IgD-negative memory B cell (primary cell): ENCODE data around the gene ATP11A. TPM values are rescaled to one million over a fixed set of nuclear protein-coding genes. Genes with fewer than 3 reads are reported as not detected.
A peak's percentile ranks its signal among the peaks of the same experiment; 100 is the strongest.
"Not testable (repeated sequence)": the region's sequence is repeated elsewhere in the genome, so short reads cannot be mapped to it uniquely, and the experiment has no call there.

Source experiments
- H3K27ac Mint-ChIP-seq, 3 donors: one replicate each; pipeline ENCODE4 v1.8.0; 2020 to 2022; ENCODE audit warnings: mild to moderate bottlenecking in 3 of 3, mixed read lengths in 3 of 3, moderate library complexity in 1 of 3
- H3K27me3 Mint-ChIP-seq: one replicate; pipeline ENCODE4 v1.8.0; 2021; ENCODE audit warnings: mixed read lengths
- H3K36me3 Mint-ChIP-seq: one replicate; pipeline ENCODE4 v1.8.0; 2020; ENCODE audit warnings: mild to moderate bottlenecking, mixed read lengths
- H3K4me1 Mint-ChIP-seq, 3 donors: one replicate each; pipeline ENCODE4 v1.8.0; 2020 to 2022; ENCODE audit warnings: mixed read lengths in 3 of 3, mild to moderate bottlenecking in 1 of 3
- H3K4me3 Mint-ChIP-seq, 4 donors: one replicate each; pipeline ENCODE4 v1.8.0; 2020 to 2022; ENCODE audit warnings: mild to moderate bottlenecking in 4 of 4, mixed read lengths in 4 of 4, moderate library complexity in 3 of 4
- H3K9me3 Mint-ChIP-seq, 3 donors: one replicate each; pipeline ENCODE4 v1.8.0; 2020 to 2021; ENCODE audit warnings: mixed read lengths in 3 of 3, mild to moderate bottlenecking in 1 of 3
- polyA plus RNA-seq: library from polyadenylated mRNA; unstranded; fragments of 300-500 nt; fragmentation: Illumina TruSeq; gene quantifications from one replicate; pipeline ENCODE4 v1.2.3, GENCODE V29; 2021

Gene ATP11A
- polyA plus RNA-seq, 1 donor from 2014 or later = 2.9 TPM

DNA sequence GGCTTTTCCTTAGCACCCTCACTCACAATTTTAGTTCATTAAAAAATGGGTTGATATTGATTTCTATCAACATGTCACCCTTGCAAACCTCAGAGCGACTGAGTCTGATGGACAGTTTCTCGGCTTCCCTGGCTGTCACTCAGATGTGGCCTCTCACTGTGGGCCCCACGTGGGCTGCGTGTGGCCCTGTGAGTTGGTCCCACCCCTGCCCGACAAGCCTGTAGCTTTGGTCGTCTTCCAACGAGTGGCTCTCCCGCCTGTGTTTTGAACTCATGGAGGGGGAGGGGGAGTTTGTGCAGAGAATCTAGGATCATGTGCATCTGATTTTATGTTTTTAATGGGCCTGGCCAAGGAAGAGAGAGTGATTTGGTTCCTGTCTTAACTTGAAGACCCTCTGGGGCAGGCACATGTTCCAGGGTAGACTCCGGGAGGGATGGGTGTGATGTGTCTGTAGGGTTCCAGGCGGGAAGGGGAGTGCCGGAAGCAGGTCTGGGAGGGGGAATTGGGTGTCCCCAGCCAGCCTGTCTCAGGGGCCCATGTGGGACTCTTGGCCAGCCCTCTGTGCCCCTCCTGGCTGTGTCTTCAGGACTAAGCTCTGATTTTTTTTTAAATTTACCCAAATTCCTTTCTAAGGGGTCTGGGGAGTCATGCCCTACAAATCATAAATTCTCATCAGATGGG is 18.9 kb downstream of the ATP11A start:
- Mint-ChIP-seq H3K36me3 (peaks cover 2% of the 10 kb centered on the region), H3K27me3 (no peaks in the 10 kb centered on the region), H3K4me1 (peaks cover 0 to 5% (median 0%) of the 10 kb centered on the region in 3 donors), H3K4me3 (no peak overlapping the region), H3K27ac (no peak overlapping the region), H3K9me3 (no peaks in the 10 kb centered on the region)

DNA sequence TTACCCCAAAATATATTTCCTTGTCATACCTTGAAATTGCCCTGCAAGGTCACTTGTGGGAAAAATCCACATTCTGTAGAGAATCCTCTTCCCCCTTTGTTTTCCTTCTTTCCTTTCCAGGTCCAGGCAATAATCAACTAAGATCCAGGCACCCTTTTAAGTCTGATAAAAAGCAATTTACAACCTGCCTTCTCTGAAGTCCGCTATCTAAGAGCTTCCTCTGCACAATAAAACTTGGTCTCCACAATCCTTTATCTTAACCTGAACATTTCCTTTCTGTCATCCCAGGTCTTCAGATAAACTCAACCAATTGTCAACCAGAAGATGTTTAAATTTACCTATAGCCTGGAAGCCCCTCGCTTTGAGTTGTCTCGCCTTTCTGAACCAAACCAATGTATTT is 19.5 kb downstream of the ATP11A start:
- not testable (repeated sequence) for H3K9me3 Mint-ChIP-seq, H3K27me3 Mint-ChIP-seq, H3K4me1 Mint-ChIP-seq, H3K4me3 Mint-ChIP-seq, H3K36me3 Mint-ChIP-seq
- H3K27ac Mint-ChIP-seq = peak overlapping the region in 1 of 3 donors; percentile 2

DNA sequence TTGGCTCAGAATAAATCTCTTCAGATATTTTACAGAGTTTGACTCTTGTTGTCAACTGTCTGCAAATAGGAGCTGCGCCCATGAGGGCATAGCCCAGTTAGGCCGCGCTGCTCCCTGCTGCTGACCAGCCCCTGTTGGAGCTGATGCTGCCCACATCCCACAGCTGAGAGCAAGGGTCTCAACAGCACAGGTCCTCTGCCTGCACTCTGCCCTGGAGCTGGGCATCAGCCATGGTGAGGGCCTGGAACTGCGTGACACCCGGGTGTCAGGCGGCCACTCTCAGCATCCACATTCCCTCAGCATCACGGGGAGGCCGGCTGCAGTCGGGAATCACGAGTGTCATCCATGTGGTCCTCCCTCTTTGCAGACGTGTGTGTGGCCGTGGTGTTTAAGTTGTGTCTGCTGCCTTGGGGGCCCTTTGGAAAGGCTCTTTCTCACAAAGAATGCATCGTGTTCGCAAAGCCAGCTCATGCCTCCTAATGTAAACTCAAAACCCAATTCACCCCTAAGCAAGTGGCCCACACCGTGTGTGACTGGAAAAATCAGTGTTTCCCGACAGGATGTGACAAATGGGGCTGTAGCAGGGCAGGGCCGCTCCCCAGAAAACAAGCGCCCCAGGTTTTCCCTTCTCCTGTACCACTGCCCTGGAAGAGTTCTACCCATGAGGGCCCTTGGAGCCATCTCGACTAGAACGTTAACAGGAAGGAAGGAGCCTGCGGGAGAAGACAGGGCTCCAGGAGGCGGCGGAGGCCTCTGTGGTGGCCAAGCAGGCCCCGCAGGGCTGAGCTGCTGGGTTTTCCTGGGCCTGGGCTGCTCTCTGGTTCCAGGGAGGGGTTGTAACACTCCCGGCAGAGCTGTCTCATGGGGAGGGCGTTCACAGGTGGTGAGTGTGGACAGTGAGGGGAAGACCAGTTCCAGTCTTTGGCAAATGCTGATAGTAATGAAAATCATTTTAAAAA is 20.3 kb downstream of the ATP11A start:
- H3K4me1 Mint-ChIP-seq = peaks cover 0 to 6% (median 2%) of the 10 kb centered on the region in 3 donors
- peak overlapping the region in 1 of 4 donors; percentile 45 for H3K4me3 Mint-ChIP-seq
- H3K27me3 Mint-ChIP-seq = no peaks in the 10 kb centered on the region
- no peak overlapping the region for H3K27ac Mint-ChIP-seq
- H3K9me3 Mint-ChIP-seq = peaks cover 0 to 1% (median 0%) of the 10 kb centered on the region in 3 donors
- peaks cover 4% of the 10 kb centered on the region for H3K36me3 Mint-ChIP-seq

DNA sequence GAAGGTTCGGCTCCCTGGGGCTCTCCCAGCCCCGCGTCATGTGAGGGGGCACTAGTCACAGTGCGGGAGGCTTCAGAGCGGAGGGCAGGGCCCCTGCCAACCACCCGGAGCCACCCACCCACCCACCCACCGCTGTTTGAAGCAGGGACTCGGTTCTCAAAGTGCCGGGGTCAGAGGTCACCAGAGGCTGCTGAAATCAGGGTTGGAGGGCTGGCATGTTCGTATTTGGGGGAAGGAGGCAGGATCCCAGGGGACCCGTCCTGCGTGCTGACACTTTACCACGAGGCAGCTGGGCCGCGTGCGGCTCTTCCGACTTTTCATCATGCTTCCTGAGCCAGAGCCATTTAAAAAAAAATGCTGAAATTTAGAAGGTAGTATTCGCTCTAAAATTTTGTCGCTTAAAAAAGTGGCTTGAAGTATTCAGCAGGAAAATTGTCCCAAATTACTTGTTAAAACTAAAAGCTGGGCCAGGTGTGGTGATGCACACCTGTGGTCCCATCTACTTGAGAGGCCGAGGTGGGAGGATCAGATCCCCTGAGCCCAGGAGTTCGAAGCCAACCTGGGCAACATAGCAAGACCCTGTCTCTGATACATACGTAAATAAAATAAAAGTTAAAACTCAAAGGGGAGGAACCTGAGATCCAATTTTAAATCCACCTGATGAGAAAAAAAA is 21.2 kb downstream of the ATP11A start:
- H3K36me3 Mint-ChIP-seq = peaks cover 6% of the 10 kb centered on the region
- H3K4me3 Mint-ChIP-seq = no peak overlapping the region
- H3K27ac Mint-ChIP-seq = no peak overlapping the region
- peaks cover 0 to 6% (median 2%) of the 10 kb centered on the region in 3 donors for H3K4me1 Mint-ChIP-seq
- peaks cover 0 to 1% (median 0%) of the 10 kb centered on the region in 3 donors for H3K9me3 Mint-ChIP-seq
- no peaks in the 10 kb centered on the region for H3K27me3 Mint-ChIP-seq

DNA sequence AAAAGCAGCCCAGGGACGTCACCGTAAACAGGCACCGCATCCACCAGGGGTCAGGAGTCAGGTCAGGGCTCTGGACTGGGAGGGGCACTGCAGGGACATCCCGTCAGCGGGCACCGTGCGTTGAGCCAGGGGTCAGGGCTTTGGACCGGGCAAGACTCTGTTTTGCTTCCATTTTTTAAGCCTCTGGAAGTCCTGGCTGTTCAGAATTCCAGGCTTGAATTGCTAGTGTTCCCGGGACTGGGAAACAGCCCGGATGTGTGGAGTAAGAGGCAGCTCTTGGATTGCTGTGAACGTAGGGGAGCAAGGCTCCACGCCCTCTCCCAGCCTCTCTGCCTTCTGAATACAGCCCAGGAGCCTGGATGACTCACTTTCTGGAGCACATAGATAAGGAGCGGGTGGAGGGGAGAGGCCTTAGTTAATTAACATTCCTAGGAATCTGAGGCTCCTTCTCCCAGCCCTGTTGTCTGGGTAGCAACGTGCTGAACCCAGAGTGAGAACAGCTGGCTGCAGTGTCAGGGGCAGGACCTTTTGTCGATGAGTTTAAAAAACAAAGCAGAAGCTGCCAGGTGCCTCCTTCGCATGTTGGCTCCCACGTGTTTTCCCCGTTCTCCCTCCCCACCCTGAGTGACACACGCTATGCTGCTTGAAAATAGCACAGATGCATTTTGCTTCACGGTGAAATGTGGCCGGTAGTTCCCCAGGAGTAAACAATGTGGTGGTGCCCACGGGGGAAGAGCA is 21.9 kb downstream of the ATP11A start:
- no peaks in the 10 kb centered on the region for H3K27me3 Mint-ChIP-seq
- no peak overlapping the region for H3K27ac Mint-ChIP-seq
- H3K9me3 Mint-ChIP-seq = peaks cover 0 to 1% (median 0%) of the 10 kb centered on the region in 3 donors
- H3K36me3 Mint-ChIP-seq = peaks cover 6% of the 10 kb centered on the region
- peaks cover 0 to 6% (median 2%) of the 10 kb centered on the region in 3 donors for H3K4me1 Mint-ChIP-seq
- H3K4me3 Mint-ChIP-seq = no peak overlapping the region

DNA sequence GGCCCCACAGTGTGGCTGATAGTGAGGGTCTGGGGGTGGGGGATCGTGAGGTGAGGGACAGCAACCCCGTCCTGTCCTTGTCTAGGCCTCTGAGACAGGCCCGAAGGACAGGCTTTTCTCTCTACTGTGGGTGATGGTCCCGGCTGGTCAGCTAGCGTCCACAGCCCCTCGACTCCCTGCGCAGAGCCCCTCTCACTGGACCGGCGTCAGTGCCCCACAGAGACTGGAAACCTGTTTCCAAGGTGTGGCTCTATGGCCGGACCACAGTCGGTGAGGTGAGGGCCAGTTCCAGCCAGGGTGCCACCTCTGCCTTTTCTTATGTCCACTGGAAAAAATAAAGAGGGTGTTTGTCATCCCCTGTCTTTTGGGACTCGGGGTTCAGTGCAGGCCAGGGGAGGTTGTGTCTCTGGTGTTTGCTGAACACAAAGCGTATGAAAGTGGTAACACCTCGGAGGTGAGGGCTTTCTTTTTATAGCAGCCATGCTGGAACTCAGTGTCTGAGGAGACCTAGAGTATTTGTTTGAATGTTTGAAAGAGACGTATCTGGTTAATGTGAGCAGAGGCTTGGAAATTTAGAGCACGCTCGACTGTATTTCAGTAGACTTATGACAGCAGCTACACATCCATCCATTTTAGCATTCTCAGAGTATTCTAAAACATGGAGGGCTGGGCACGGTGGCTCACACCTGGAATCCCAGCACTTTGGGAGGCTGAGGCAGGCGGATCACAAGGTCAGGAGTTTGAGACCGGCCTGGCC is 22.8 kb downstream of the ATP11A start:
- H3K4me3 Mint-ChIP-seq = peak overlapping the region in 1 of 4 donors; percentile 79
- H3K36me3 Mint-ChIP-seq = peaks cover 6% of the 10 kb centered on the region
- peaks cover 0 to 1% (median 0%) of the 10 kb centered on the region in 3 donors for H3K9me3 Mint-ChIP-seq
- peaks cover 2 to 9% (median 7%) of the 10 kb centered on the region in 3 donors for H3K4me1 Mint-ChIP-seq
- H3K27ac Mint-ChIP-seq = peak overlapping the region in 1 of 3 donors; percentile 76
- no peaks in the 10 kb centered on the region for H3K27me3 Mint-ChIP-seq

DNA sequence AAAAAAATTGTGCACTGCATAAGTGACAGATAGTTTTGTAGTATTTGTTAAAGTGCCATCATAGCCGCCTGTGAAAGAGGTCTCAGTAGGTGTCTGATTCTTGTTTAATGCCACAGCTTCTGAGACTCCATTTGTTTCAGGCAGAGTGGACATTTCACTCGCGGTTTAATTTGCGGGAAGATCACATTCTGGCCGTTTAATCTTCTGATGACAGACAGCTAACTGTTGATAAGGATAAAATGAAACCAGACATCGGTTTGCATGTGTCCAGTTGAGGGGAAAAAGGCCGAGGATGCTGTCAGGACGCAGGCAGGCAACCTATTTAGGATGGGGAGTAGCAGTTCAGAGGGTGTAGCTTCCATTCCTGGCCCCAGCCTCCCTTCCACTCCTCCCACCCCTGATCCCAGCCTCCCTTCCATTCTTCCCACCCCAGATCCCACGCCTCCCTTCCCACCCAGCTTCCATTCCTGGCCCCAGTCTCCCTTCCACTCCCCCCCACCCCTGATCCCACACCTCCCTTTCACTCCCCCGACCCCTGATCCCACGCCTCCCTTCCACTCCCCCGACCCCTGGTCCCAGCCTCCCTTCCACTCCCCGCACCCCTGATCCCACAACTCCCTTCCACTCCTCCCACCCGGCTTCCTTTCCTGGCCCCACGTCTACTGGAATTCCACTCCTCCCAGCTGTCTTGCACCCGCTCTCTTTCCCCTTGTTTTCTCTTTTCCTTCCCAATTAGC is 23.8 kb downstream of the ATP11A start:
- H3K36me3 Mint-ChIP-seq = peaks cover 5% of the 10 kb centered on the region
- H3K9me3 Mint-ChIP-seq = peaks cover 0 to 1% (median 0%) of the 10 kb centered on the region in 3 donors
- peaks cover 2 to 9% (median 7%) of the 10 kb centered on the region in 3 donors for H3K4me1 Mint-ChIP-seq
- no peaks in the 10 kb centered on the region for H3K27me3 Mint-ChIP-seq
- no peak overlapping the region for H3K27ac Mint-ChIP-seq
- no peak overlapping the region for H3K4me3 Mint-ChIP-seq

DNA sequence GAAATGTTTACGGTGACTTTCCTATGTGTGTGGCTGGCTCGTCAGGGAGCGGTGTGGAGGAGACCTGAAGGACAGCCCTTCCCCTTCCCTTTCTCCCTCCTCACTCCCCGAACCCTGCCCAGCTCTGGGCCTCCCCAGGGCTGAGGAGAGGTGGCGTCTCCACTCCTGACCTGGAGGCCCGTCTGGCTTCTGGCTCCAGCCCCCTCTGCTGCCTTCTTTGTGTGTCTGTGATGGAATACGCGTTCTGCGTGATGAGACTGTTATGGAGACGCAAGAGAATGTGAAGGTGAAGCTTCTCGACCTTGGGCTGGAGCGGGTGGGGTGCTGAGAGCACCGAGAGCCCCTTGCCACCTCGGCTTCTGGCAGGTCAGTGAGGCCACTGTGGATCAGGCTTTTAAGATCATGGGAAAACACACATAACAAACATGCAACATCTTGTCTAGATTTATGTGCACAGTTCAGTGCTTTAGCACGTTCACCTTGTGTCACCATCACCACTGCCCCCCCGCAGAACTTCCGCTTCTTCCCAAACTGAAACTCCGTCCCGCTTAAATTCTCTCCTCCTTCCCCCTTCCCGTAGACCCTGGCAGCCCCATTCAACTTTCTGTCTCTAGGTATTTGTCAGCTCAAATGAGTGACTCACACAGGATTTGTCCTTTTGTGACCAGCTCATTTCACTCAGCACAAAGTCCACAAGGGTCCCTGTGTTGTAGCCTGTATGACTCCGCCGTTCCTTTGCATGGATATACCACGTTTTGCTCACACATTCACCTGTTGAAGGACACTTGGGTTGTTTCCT is 24.7 kb downstream of the ATP11A start:
- Mint-ChIP-seq H3K9me3 (peaks cover 0 to 1% (median 0%) of the 10 kb centered on the region in 3 donors), H3K4me1 (peaks cover 2 to 11% (median 7%) of the 10 kb centered on the region in 3 donors), H3K4me3 (no peak overlapping the region), H3K27me3 (no peaks in the 10 kb centered on the region), H3K27ac (no peak overlapping the region), H3K36me3 (peaks cover 7% of the 10 kb centered on the region)

DNA sequence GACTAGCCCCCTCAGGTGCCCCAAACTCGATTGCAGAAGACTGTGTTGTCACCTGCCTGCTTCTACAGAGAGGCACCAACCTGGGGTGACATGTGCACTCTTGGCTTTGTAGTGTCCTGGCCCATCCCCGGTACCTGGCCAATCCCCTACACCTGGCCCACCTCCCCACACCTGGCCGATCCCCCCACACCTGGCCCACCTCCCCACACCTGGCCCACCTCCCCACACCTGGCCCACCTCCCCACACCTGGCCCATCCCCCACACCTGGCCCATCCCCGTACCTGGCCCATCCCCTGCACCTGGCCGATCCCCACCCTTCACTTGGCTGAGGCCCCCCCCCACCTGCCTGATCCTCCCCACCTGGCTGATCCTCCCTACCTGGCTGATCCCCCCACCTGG is 25.4 kb downstream of the ATP11A start:
- Mint-ChIP-seq H3K4me3 (no peak overlapping the region), H3K36me3 (peaks cover 7% of the 10 kb centered on the region), H3K27me3 (no peaks in the 10 kb centered on the region), H3K27ac (no peak overlapping the region), H3K9me3 (peaks cover 0 to 4% (median 0%) of the 10 kb centered on the region in 3 donors), H3K4me1 (peaks cover 2 to 11% (median 7%) of the 10 kb centered on the region in 3 donors)

DNA sequence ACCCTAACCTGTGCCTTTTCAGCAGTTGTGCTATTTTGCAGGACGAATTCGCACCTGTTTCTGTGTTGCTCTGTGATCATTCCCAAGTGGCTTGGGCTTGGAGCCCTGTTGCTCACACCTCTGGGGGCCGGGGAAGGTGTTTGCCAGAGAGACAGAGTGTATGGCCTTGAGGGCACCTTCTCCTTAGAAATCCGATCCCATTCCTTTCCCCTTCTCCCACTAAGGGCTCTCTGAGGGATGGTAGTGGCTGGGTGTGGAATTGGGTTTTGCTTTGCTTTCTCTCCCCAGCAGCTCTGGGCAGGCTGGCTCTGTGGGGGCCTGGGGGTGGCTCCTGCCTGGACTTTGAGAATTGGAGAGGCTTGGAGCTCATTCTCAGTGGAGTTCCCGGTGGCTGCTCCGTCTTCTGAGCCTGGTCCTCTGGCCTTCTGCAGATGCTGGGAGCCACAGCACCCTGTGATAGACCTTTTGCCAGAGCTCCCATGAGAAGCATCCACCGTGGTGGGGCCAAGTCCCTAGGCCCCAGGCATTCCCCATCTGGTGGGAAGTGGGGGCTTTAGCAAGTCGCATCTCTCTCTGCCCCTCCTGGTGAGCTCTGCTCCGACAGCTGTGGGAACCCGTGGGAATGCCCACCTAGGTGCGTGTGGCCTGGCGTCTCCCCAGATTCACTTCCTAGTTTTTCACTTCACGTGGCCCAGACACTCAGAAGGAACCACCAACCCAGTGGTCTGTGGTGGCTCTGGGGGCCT is 26.1 kb downstream of the ATP11A start:
- Mint-ChIP-seq H3K36me3 (peaks cover 7% of the 10 kb centered on the region), H3K4me1 (peaks cover 2 to 11% (median 7%) of the 10 kb centered on the region in 3 donors), H3K27ac (peak overlapping the region in 1 of 3 donors; percentile 10), H3K4me3 (peak overlapping the region in 1 of 4 donors; percentile 22), H3K27me3 (no peaks in the 10 kb centered on the region), H3K9me3 (peaks cover 0 to 4% (median 0%) of the 10 kb centered on the region in 3 donors)

DNA sequence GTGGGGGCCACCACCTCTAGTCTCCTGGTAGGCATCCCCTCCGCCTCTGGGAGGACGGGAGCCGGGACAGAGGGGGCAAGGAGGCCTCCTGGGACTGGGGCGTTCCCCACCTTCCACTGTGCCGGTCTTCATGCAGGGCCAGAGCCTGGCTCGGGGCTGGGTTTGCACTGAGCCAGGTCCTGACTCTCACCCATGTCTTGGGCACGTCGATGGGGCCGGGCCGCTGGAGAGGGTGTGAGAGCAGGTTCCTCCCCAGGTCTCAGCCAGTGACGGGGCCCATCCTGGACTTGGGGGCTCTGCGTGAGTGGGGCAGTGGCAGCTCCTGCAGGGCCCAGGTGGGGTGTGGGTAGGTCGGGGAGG is 26.6 kb downstream of the ATP11A start:
- Mint-ChIP-seq H3K27me3 (no peaks in the 10 kb centered on the region), H3K4me1 (peaks cover 2 to 11% (median 7%) of the 10 kb centered on the region in 3 donors), H3K4me3 (no peak overlapping the region), H3K27ac (no peak overlapping the region), H3K9me3 (peaks cover 0 to 4% (median 0%) of the 10 kb centered on the region in 3 donors), H3K36me3 (peaks cover 7% of the 10 kb centered on the region)
